ENCODE data around the gene JAG1. TPM values are rescaled to one million over a fixed set of nuclear protein-coding genes. Genes with fewer than 3 reads are reported as not detected.

The JAG1 gene
- polyA plus RNA-seq, 1 donor (not counting 4 experiments of a cell fraction or from before 2014, with no cell fraction given) = 84.2 TPM

- Histone ChIP-seq H3K4me1 (ENCODE audit: control insufficient read depth, extremely low read depth, insufficient read depth, low read length) (peaks cover 30% of the 10 kb centered on the region), H2AFZ (ENCODE audit: control insufficient read depth, low read length) (no peak overlapping the region)
- dilution Hi-C loops (cut with MboI; ENCODE audit: extremely low pct_ligation_motif_present, low sequenced_read_pairs) = no loop called here
These were observed 1.1 kb downstream of the JAG1 start for GRCh38 chr20:10672624-10673127.

GRCh38 chr20:10671919-10672623 lies 1.7 kb downstream of the JAG1 start:
- Histone ChIP-seq H3K4me3 (ENCODE audit: control insufficient read depth in 2 of 3, extremely low read depth in 1 of 3, insufficient read depth in 2 of 3, low read depth in 1 of 3, low read length in 3 of 3) (peak overlapping the region; percentile 94 to 99 (median 99)), H3K9ac (ENCODE audit: control insufficient read depth, extremely low read depth, insufficient read depth, low read length) (peak overlapping the region; percentile 97), H3K9me3 (ENCODE audit: control insufficient read depth, low read depth, low read length) (no peaks in the 10 kb centered on the region), H3K4me2 (ENCODE audit: control insufficient read depth, extremely low read depth, insufficient read depth, low read depth, low read length) (peak overlapping the region; percentile 100), H3K36me3 (ENCODE audit: control insufficient read depth in 2 of 2, extremely low read depth in 1 of 2, insufficient read depth in 2 of 2, low read length in 2 of 2) (peaks cover 18 to 47% of the 10 kb centered on the region in 2 experiments), H3K27ac (ENCODE audit: control insufficient read depth, insufficient read depth, low read length) (peak overlapping the region; percentile 94), H3K4me1 (ENCODE audit: control insufficient read depth, extremely low read depth, insufficient read depth, low read length) (peaks cover 36% of the 10 kb centered on the region), H3K79me2 (ENCODE audit: control insufficient read depth, insufficient read depth, low read length) (peaks cover 71% of the 10 kb centered on the region), H2AFZ (ENCODE audit: control insufficient read depth, low read length) (no peak overlapping the region), H3K27me3 (ENCODE audit: control insufficient read depth, extremely low read depth, insufficient read depth, low read length) (no peaks in the 10 kb centered on the region), H4K20me1 (ENCODE audit: control insufficient read depth, extremely low read depth, insufficient read depth, low read length) (peaks cover 42% of the 10 kb centered on the region), H3K9me1 (ENCODE audit: control insufficient read depth, extremely low read depth, insufficient read depth, low read length) (peaks cover 3% of the 10 kb centered on the region)
- TF ChIP-seq CTCF (optimal IDR thresholded peaks at IDR 0.05 in 1 of 3, IDR thresholded peaks at IDR 0.05 in 1 of 3, conservative IDR thresholded peaks at IDR 0.05 in 1 of 3; ENCODE audit: extremely low read depth in 1 of 3, insufficient read depth in 2 of 3, low read length in 3 of 3) (no peak), EZH2 (IDR thresholded peaks at IDR 0.05; ENCODE audit: low read length) (no peak)
- no peak for DNase-seq (ENCODE audit: low read depth, low spot score)
- dilution Hi-C loops (cut with MboI; ENCODE audit: extremely low pct_ligation_motif_present, low sequenced_read_pairs) = no loop called here
- FAIRE-seq = no peak

More at GRCh38 chr20:10672624-10673127, 1.1 kb downstream of the JAG1 start:
- Histone ChIP-seq H3K9me1 (ENCODE audit: control insufficient read depth, extremely low read depth, insufficient read depth, low read length) (peaks cover 3% of the 10 kb centered on the region), H3K27me3 (ENCODE audit: control insufficient read depth, extremely low read depth, insufficient read depth, low read length) (no peaks in the 10 kb centered on the region), H4K20me1 (ENCODE audit: control insufficient read depth, extremely low read depth, insufficient read depth, low read length) (peaks cover 36% of the 10 kb centered on the region), H3K36me3 (ENCODE audit: control insufficient read depth in 2 of 2, extremely low read depth in 1 of 2, insufficient read depth in 2 of 2, low read length in 2 of 2) (peaks cover 16 to 41% of the 10 kb centered on the region in 2 experiments), H3K9ac (ENCODE audit: control insufficient read depth, extremely low read depth, insufficient read depth, low read length) (peak overlapping the region; percentile 97), H3K27ac (ENCODE audit: control insufficient read depth, insufficient read depth, low read length) (peak overlapping the region; percentile 94), H3K4me3 (ENCODE audit: control insufficient read depth in 2 of 3, extremely low read depth in 1 of 3, insufficient read depth in 2 of 3, low read depth in 1 of 3, low read length in 3 of 3) (peak overlapping the region; percentile 94 to 99 (median 99)), H3K79me2 (ENCODE audit: control insufficient read depth, insufficient read depth, low read length) (peaks cover 65% of the 10 kb centered on the region), H3K4me2 (ENCODE audit: control insufficient read depth, extremely low read depth, insufficient read depth, low read depth, low read length) (peak overlapping the region; percentile 41), H3K9me3 (ENCODE audit: control insufficient read depth, low read depth, low read length) (no peaks in the 10 kb centered on the region)
- FAIRE-seq (no peak), DNase-seq (ENCODE audit: low read depth, low spot score) (no peak)
- TF ChIP-seq EZH2 (IDR thresholded peaks at IDR 0.05; ENCODE audit: low read length) = no peak
- no peak for TF ChIP-seq CTCF (optimal IDR thresholded peaks at IDR 0.05 in 1 of 3, IDR thresholded peaks at IDR 0.05 in 1 of 3, conservative IDR thresholded peaks at IDR 0.05 in 1 of 3; ENCODE audit: extremely low read depth in 1 of 3, insufficient read depth in 2 of 3, low read length in 3 of 3)
